Measurements from ENCODE around the gene DZIP1L. TPM values are rescaled to one million over a fixed set of nuclear protein-coding genes. Genes with fewer than 3 reads are reported as not detected.

DZIP1L gene
- total and polyA plus RNA-seq, 2 donors from 2014 or later: 2.9 to 22.3 TPM

DNA sequence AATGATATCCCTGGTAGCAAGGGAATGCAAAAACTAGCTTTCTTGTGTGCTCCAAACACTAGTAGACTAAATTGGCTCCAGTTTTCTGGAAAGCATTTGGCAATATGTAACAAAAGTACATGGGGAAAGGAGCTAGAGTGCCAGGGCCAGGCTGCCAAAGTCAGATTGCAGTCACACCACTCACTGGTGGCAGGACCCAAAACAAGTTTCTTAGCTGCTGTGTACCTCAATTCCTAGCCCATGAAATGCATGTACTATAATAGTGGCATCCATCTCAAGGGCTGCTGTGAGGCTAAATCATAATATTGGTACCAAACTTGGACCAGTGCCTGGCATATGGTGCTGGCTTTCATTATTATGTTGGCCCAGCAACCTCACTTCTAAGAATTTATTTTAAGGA lies 56.1 kb downstream of the DZIP1L start:
- H3K27me3 ChIP-seq (ENCODE audit: control insufficient read depth, insufficient read depth, low read length): no peaks in the 10 kb centered on the region
- no peaks in the 10 kb centered on the region for H3K4me1 ChIP-seq (ENCODE audit: control insufficient read depth in 2 of 3, insufficient read depth in 2 of 3, low read depth in 1 of 3, low read length in 3 of 3)
- peaks cover 2 to 14% (median 8%) of the 10 kb centered on the region in 3 donors for H3K36me3 ChIP-seq (ENCODE audit: control insufficient read depth in 2 of 3, insufficient read depth in 3 of 3, low read length in 3 of 3)
- intact Hi-C loops (cut with DNase I): no loop called here
- DNase-seq (no peak), FAIRE-seq (no peak)
- no peak overlapping the region for H3K27ac ChIP-seq (ENCODE audit: low read depth in 2 of 2, low read length in 2 of 2)
- TF ChIP-seq CTCF (IDR thresholded peaks at IDR 0.05; ENCODE audit: borderline replicate concordance, extremely low read depth, insufficient read depth): no peak
- no peak overlapping the region for H3K4me3 ChIP-seq (ENCODE audit: low read length in 3 of 3)
- no peak overlapping the region for H3K9ac ChIP-seq (ENCODE audit: low read length in 3 of 3)
- H3K9me3 ChIP-seq (ENCODE audit: control insufficient read depth in 2 of 3, insufficient read depth in 1 of 3, low read length in 3 of 3): no peaks in the 10 kb centered on the region

- H3K4me1 ChIP-seq (ENCODE audit: control insufficient read depth in 2 of 3, insufficient read depth in 2 of 3, low read depth in 1 of 3, low read length in 3 of 3): no peaks in the 10 kb centered on the region
- no peak overlapping the region for H3K27ac ChIP-seq (ENCODE audit: low read depth in 2 of 2, low read length in 2 of 2)
- no peak for DNase-seq
- no peaks in the 10 kb centered on the region for H3K9me3 ChIP-seq (ENCODE audit: control insufficient read depth in 2 of 3, insufficient read depth in 1 of 3, low read length in 3 of 3)
- intact Hi-C loops (cut with DNase I): no loop called here
- no peak overlapping the region for H3K4me3 ChIP-seq (ENCODE audit: low read length in 3 of 3)
- no peak for FAIRE-seq
- no peaks in the 10 kb centered on the region for H3K27me3 ChIP-seq (ENCODE audit: control insufficient read depth, insufficient read depth, low read length)
- no peak overlapping the region for H3K9ac ChIP-seq (ENCODE audit: low read length in 3 of 3)
- H3K36me3 ChIP-seq (ENCODE audit: control insufficient read depth in 2 of 3, insufficient read depth in 3 of 3, low read length in 3 of 3): peaks cover 0 to 4% (median under 1%) of the 10 kb centered on the region in 3 donors
- TF ChIP-seq CTCF (IDR thresholded peaks at IDR 0.05; ENCODE audit: borderline replicate concordance, extremely low read depth, insufficient read depth): no peak
These were observed 58.0 kb downstream of the DZIP1L start for GRCh38 chr3:138057384-138057783.

DNA sequence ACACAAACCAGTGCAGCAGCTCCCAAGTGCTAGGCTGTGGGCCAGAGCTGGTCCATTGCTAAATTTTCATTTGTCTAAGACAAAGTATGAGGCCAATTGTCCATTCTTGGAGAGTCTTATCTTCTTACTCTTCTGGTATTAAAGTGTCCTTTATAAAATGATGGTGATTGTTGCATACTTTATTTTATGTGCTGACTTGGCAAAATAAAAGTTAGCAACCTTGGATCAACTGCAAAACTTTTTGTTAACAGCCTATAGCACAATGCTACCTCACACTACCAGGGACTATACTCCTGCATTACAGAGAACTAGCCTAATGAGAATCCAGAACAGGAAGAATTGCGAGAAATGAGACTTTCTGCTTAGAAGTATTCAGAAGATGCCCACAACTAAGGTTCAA lies 61.4 kb downstream of the DZIP1L start:
- Histone ChIP-seq H3K27ac (ENCODE audit: low read depth in 2 of 2, low read length in 2 of 2) (no peak overlapping the region), H3K9ac (ENCODE audit: low read length in 3 of 3) (no peak overlapping the region), H3K4me1 (ENCODE audit: control insufficient read depth in 2 of 3, insufficient read depth in 2 of 3, low read depth in 1 of 3, low read length in 3 of 3) (no peaks in the 10 kb centered on the region), H3K27me3 (ENCODE audit: control insufficient read depth, insufficient read depth, low read length) (no peaks in the 10 kb centered on the region), H3K9me3 (ENCODE audit: control insufficient read depth in 2 of 3, insufficient read depth in 1 of 3, low read length in 3 of 3) (no peaks in the 10 kb centered on the region), H3K4me3 (ENCODE audit: low read length in 3 of 3) (no peak overlapping the region), H3K36me3 (ENCODE audit: control insufficient read depth in 2 of 3, insufficient read depth in 3 of 3, low read length in 3 of 3) (no peaks in the 10 kb centered on the region)
- no peak for DNase-seq
- intact Hi-C loops (cut with DNase I): no loop called here
- no peak for FAIRE-seq
- TF ChIP-seq CTCF (IDR thresholded peaks at IDR 0.05; ENCODE audit: borderline replicate concordance, extremely low read depth, insufficient read depth): no peak
